HG03025 (cell line): Measurements from ENCODE around the gene RGS7BP.

Experiments
- ATAC-seq: cut with Tn5 transposase; IDR thresholded peaks from one replicate; pipeline ENCODE4 v1.9.1; 2021; ENCODE audit warnings: mild to moderate bottlenecking, moderate library complexity; ENCODE audit not compliant: unreplicated experiment, low FRiP score

The RGS7BP gene

GRCh38 chr5:64625678-64626077, 119.9 kb downstream of the RGS7BP start:
- ATAC-seq: no peak

- no peak for ATAC-seq
Observed at GRCh38 chr5:64628901-64629300, 123.1 kb downstream of the RGS7BP start.

GRCh38 chr5:64629841-64630240, 124.0 kb downstream of the RGS7BP start:
- no peak for ATAC-seq

GRCh38 chr5:64632251-64632650, 126.4 kb downstream of the RGS7BP start:
- ATAC-seq: no peak

GRCh38 chr5:64634997-64635686, 129.3 kb downstream of the RGS7BP start:
- no peak for ATAC-seq

GRCh38 chr5:64637144-64637543, 131.3 kb downstream of the RGS7BP start:
- ATAC-seq: no peak

GRCh38 chr5:64637837-64638443, 132.1 kb downstream of the RGS7BP start:
- no peak for ATAC-seq

GRCh38 chr5:64644831-64645230, 139.0 kb downstream of the RGS7BP start:
- ATAC-seq: no peak

- no peak for ATAC-seq
Observed at GRCh38 chr5:64646169-64646568, 140.4 kb downstream of the RGS7BP start.

- no peak for ATAC-seq
Observed at GRCh38 chr5:64649512-64649911, 143.7 kb downstream of the RGS7BP start.

- ATAC-seq: no peak
Observed at GRCh38 chr5:64653766-64654560, 148.1 kb downstream of the RGS7BP start.

GRCh38 chr5:64654561-64654938, 148.7 kb downstream of the RGS7BP start:
- ATAC-seq: no peak

GRCh38 chr5:64655596-64655995, 149.8 kb downstream of the RGS7BP start:
- no peak for ATAC-seq

GRCh38 chr5:64659289-64659688, 153.5 kb downstream of the RGS7BP start:
- no peak for ATAC-seq
